Measurements from ENCODE around the gene B3GNT9. TPM values are rescaled to one million over a fixed set of nuclear protein-coding genes. Genes with fewer than 3 reads are reported as not detected.

The B3GNT9 gene
- total RNA-seq, 1 experiment from 2014 or later, result 3.8 TPM

DNA sequence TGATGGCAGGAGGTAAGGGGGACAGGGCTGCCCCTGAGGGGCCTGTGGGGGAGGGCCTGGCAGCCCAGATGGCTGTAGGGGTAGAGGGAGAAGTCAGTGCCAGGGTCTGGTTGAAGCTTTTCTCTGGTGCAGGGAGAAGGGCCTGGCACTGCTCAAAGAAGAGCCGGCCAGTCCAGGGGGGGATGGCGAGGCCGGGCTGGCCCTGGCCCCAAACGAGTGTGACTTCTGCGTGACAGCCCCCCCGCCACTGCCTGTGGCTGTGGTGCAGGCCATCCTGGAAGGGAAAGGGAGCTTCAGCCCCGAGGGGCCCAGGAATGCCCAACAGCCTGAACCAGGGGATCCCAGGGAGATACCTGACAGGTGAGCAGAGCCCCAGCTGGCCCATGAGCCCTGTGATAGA lies 16.8 kb upstream of the B3GNT9 start:
- DNase-seq (ENCODE audit: low read depth, low spot score) (no peak), ATAC-seq (no peak)
- Histone ChIP-seq H3K9me2 (ENCODE audit: insufficient read depth) (no peaks in the 10 kb centered on the region), H3K27ac (ENCODE audit: low read depth, low read length) (no peak overlapping the region), H3K4me3 (replicated peaks in 1 of 2; ENCODE audit: low read depth in 1 of 2, low read length in 2 of 2) (no peak overlapping the region), H3K36me3 (ENCODE audit: control insufficient read depth in 1 of 2, insufficient read depth in 2 of 2, low read length in 2 of 2) (no peaks in the 10 kb centered on the region), H3K4me2 (ENCODE audit: low read length) (no peak overlapping the region), H3K79me2 (ENCODE audit: insufficient read depth, low read length) (peaks cover 8% of the 10 kb centered on the region; the same call in 1 of the 2 replicates), H2AFZ (ENCODE audit: low read depth, low read length, poor library complexity, severe bottlenecking) (no peak overlapping the region), H3K4me1 (ENCODE audit: control insufficient read depth in 1 of 2, insufficient read depth in 2 of 2, low read length in 2 of 2) (peaks cover 32 to 46% of the 10 kb centered on the region in 2 experiments), H3K9me3 (ENCODE audit: control insufficient read depth in 1 of 2, insufficient read depth in 1 of 2, low read depth in 1 of 2, low read length in 2 of 2) (no peaks in the 10 kb centered on the region), H3K9ac (ENCODE audit: low read length) (no peak overlapping the region), H3K27me3 (ENCODE audit: insufficient read depth, low read length) (no peaks in the 10 kb centered on the region), H4K20me1 (ENCODE audit: insufficient read depth) (no peaks in the 10 kb centered on the region)
- intact Hi-C loops (cut with micrococcal nuclease), result no loop called here
- TF ChIP-seq FOSL1 (IDR thresholded peaks at IDR 0.05; ENCODE audit: low read depth), result no peak
- TF ChIP-seq EZH2 (IDR thresholded peaks at IDR 0.05), result no peak
- TF ChIP-seq TCF7L2 (IDR thresholded peaks at IDR 0.05; ENCODE audit: borderline replicate concordance, extremely low read depth, insufficient read depth, insufficient read length), result no peak
- TF ChIP-seq ELF1 (IDR thresholded peaks at IDR 0.05; ENCODE audit: borderline replicate concordance, low read depth), result no peak
- TF ChIP-seq SIN3A (IDR thresholded peaks at IDR 0.05; ENCODE audit: low read depth), result no peak
- TF ChIP-seq, protein P1, sequence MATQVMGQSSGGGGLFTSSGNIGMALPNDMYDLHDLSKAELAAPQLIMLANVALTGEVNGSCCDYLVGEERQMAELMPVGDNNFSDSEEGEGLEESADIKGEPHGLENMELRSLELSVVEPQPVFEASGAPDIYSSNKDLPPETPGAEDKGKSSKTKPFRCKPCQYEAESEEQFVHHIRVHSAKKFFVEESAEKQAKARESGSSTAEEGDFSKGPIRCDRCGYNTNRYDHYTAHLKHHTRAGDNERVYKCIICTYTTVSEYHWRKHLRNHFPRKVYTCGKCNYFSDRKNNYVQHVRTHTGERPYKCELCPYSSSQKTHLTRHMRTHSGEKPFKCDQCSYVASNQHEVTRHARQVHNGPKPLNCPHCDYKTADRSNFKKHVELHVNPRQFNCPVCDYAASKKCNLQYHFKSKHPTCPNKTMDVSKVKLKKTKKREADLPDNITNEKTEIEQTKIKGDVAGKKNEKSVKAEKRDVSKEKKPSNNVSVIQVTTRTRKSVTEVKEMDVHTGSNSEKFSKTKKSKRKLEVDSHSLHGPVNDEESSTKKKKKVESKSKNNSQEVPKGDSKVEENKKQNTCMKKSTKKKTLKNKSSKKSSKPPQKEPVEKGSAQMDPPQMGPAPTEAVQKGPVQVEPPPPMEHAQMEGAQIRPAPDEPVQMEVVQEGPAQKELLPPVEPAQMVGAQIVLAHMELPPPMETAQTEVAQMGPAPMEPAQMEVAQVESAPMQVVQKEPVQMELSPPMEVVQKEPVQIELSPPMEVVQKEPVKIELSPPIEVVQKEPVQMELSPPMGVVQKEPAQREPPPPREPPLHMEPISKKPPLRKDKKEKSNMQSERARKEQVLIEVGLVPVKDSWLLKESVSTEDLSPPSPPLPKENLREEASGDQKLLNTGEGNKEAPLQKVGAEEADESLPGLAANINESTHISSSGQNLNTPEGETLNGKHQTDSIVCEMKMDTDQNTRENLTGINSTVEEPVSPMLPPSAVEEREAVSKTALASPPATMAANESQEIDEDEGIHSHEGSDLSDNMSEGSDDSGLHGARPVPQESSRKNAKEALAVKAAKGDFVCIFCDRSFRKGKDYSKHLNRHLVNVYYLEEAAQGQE (IDR thresholded peaks at IDR 0.05; ENCODE audit: low read depth), result no peak
- no peak for TF ChIP-seq CBX3 (IDR thresholded peaks at IDR 0.05; ENCODE audit: low read depth)
- no peak for TF ChIP-seq ZNF274 (IDR thresholded peaks at IDR 0.05; ENCODE audit: low read depth, low read length)
- no peak for TF ChIP-seq CTCF (IDR thresholded peaks at IDR 0.05 in 2 of 3, conservative IDR thresholded peaks at IDR 0.05 in 1 of 3; ENCODE audit: borderline replicate concordance in 1 of 3, insufficient read depth in 1 of 3, low read depth in 2 of 3, low read length in 2 of 3)
- no peak for TF ChIP-seq POLR2A (IDR thresholded peaks at IDR 0.05; ENCODE audit: borderline replicate concordance, extremely low read depth, insufficient read depth, insufficient read length)
- TF ChIP-seq SP1 (IDR thresholded peaks at IDR 0.05; ENCODE audit: low read depth), result no peak
- TF ChIP-seq RAD21 (IDR thresholded peaks at IDR 0.05; ENCODE audit: low read depth), result no peak
- TF ChIP-seq EZH2phosphoT487 (IDR thresholded peaks at IDR 0.05; ENCODE audit: borderline replicate concordance), result no peak
- TF ChIP-seq POLR2AphosphoS5 (IDR thresholded peaks at IDR 0.05; ENCODE audit: low read depth, low read length), result no peak
- TF ChIP-seq, protein P2, sequence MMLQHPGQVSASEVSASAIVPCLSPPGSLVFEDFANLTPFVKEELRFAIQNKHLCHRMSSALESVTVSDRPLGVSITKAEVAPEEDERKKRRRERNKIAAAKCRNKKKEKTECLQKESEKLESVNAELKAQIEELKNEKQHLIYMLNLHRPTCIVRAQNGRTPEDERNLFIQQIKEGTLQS (IDR thresholded peaks at IDR 0.05), result no peak
- TF ChIP-seq, protein P3, sequence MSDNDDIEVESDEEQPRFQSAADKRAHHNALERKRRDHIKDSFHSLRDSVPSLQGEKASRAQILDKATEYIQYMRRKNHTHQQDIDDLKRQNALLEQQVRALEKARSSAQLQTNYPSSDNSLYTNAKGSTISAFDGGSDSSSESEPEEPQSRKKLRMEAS (IDR thresholded peaks at IDR 0.05), result no peak
- CTCF ChIA-PET, result interaction anchor here (1.5 to 5.6 kb wide), 2 partner anchors 9 to 150 kb away, joined by 4 to 52 read pairs; partner anchors contain the start of genes FBXL8 and TRADD
- RAD21 ChIA-PET (ENCODE audit: low non-redundant PET in 1 of 2, low total read pairs in 2 of 2, uncharacterized antibody in 2 of 2, unreplicated experiment in 2 of 2), result no interaction called here
- BruUV-seq (replicated peaks), result no TSS peak
- POLR2A ChIA-PET, result no interaction called here

Data from HCT116 (cell line).